SH-SY5Y (cell line): ENCODE data around the gene P4HB.

Experiments used
- GATA2 ChIP-seq: IDR thresholded peaks from 2 replicates; pipeline ENCODE4 v1.6.1; 2011; ENCODE audit warnings: mild to moderate bottlenecking, low read depth, low read length
- GATA3 ChIP-seq: IDR thresholded peaks from 2 replicates; pipeline ENCODE4 v1.6.1; 2011; ENCODE audit warnings: low read depth, mild to moderate bottlenecking, low read length, moderate library complexity

Gene P4HB

DNA sequence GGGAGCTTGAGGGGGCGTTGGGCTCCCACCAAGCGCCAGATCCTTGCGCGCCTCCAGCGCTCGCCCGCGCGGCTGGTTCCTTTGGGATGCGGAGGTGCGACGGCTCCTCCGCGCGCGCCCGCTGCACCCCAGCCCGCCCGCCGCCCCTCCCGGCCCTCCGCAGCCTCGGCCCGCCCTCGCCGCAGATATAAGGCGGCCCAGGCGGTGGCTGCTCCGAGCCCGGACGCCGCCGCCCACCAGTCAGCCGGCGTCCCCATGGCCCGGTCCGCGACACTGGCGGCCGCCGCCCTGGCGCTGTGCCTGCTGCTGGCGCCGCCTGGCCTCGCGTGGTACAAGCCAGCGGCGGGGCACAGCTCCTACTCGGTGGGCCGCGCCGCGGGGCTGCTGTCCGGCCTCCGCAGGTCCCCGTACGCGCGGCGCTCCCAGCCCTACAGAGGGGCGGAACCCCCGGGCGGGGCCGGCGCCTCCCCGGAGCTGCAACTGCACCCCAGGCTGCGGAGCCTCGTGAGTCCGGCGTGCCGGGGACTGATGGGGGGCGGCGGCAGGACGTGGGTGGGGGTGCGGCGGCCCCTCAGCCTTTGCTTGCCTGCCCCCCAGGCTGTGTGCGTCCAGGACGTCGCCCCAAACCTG lies 41.8 kb upstream of the P4HB start, which contains the start of gene NPB:
Gene NPB, plus strand, starts transcription at position 216 of the 630 bp plus-strand sequence. Its CDS starts 40 bp downstream, at position 256.
- TF ChIP-seq GATA2 (no peak), GATA3 (no peak)

DNA sequence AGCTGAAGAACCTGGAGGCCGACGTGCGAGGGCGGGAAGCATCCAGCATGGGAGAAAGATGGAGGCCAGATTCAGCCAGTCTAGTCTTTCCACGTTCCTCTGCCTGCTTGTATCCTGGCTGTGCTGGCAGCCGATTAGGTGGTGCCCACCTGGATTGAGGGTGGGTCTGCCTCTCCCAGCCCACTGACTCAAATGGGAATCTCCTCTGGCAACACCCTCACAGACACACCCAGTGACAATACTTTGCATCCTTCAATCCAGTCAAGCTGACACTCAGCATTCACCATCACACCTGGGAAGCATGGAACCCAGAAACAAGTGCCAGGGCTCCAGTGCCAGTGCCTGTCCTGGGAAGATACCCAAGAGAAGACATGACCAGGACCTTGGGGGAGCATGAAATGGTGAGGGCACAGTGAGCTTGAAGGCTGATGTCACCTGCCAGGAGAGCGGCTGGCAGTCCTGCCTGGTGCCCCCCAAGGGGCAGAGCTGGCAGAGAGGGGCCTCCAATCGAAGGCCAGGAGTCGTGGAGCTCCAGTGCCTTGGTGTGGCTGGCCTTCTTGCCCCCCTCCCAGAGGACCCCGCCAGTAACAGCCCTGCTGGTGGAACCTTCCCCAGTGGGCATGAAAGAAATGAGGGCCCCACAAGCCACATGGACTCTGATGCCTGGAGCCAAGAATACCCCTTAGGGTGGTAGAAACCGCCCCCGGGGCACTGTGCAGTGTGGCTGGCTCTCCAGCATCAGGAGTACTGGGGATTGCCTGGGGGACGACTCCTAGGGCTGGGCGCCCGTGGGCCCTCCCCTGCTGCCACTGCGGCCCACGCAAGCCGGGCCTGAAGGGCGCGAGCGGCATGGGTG lies 41.1 kb upstream of the P4HB start:
- TF ChIP-seq GATA2 = no peak
- TF ChIP-seq GATA3 = no peak

DNA sequence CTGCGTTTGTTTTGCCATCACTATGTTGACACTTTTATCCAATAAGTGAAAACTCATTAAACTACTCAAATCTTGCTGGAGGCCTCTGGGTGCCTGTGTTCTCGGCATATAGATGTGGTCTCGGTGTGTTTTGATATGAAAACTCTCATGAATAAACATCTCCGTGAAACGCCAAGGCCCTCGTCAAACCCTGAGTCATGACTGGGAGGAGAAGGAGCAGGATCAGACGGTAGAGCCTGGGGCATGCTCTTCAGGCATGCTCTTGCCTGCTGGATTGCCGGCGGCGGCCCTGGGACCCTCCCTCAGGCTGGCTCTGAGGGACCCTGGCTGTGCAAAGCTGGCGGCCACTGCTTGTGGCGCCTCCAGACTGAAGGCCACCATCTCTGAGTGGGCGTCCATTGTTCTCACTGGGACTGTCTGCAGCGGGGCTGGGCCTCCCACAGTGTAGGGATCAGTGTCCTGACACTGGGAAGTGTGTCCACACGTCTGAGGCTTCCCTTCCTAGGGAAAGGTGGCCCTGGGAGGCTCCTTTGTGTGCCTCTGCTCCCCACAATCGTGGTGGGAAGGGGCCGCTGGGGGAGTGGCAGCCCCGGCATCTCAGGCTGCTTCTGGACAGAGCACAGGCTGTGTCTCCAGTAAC lies 40.0 kb upstream of the P4HB start:
- no peak for TF ChIP-seq GATA3
- TF ChIP-seq GATA2 = no peak

DNA sequence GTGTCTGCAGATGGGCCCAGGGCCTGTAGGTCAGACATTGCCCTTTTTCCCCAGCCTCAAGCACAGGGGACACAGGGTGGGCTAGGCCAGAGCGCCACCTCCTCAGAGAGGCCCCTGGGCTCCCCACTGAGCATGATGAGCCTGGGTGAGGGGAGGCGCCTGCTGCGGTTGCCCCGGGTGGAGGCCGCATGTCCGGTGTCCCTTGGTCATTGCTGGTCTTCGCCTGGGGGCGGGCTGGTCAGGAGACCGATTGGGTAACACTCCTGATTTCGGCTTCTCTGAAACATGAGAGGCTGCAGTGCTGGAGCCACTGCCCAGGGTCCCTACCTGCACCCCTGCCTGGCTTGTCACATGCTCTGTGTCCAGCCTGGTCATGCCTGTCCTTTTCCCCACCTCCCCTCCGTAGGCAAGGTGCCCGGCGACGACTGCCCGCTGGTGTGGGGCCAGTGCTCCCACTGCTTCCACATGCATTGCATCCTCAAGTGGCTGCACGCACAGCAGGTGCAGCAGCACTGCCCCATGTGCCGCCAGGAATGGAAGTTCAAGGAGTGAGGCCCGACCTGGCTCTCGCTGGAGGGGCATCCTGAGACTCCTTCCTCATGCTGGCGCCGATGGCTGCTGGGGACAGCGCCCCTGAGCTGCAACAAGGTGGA lies 39.3 kb upstream of the P4HB start:
- TF ChIP-seq GATA3 (no peak), GATA2 (no peak)

DNA sequence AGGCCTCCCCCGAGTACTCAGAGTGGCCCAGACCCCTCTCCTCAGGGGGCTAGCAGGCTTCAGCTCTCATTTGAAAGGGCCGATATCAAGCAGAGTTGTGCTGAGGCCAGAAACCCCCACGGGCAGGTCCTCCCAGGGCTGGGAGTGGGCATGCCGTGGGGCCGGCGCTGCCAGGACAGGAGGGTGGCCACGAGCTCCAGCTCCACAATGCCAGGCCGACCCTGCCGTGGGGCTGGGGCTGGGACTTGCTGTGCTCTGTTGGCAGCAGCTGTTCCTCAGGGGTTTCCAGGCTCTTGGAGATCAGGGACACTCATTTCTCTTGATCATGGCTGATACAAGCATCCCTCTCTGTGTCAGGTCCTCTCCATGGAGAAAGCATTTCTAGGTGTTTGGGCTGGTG lies 38.5 kb upstream of the P4HB start:
- no peak for TF ChIP-seq GATA2
- TF ChIP-seq GATA3 = no peak

DNA sequence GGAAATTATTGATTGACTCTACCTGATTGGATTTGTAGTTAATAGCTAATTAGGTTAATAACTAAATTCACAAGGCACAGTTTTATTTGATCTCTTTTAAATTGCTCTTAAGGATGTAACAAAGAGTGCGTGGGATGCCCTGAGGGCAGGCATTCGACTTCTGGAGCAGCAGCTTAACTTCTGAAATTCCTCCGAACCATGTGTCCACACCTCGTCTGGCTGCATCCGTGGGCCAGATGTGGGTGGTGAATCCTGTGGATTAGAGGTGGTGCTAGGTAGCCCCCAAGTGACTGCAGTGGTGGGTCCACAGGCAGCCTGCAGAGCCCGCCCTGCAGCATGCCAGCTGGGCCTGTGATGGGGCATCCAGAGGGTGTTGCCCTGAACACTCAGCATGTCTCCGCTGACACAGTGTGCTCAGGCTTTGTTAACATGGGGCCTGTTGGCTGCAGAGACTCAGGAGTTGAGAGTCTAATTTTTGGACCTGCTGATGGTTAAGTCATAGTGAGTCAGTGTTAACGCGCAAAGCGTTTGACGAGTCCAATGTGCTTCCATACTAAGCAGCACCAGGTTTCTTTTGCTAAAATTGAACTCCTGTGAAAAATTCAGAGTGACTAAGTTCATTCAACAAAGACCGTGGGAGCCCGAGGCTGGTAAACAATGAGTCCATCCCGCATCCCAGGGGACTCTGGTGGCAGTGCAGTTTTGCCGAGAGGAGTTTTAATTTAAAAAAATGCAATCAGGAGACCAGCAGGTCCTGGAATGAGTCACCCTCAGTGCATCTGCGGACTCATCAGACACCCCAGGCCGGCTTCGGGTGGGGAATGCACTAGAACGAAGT lies 37.9 kb upstream of the P4HB start:
- TF ChIP-seq GATA2 (no peak), GATA3 (no peak)

DNA sequence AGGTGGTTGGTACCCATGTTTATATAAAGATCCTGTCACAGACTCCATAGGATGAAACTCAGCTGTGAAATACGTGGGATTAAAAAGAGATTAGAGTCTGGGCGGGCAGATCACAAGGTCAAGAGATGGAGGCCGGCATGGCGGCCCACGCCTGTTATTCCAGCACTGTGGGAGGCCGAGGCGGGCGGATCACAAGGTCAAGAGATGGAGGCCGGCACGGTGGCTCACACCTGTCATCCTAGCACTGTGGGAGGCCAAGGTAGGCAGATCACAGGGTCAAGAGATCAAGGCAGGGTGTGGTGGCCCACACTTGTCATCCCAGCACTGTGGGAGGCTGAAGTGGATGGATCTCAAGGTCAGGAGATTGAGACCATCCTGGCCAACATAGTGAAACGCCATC lies 35.1 kb upstream of the P4HB start:
- TF ChIP-seq GATA3 (no peak), GATA2 (no peak)

DNA sequence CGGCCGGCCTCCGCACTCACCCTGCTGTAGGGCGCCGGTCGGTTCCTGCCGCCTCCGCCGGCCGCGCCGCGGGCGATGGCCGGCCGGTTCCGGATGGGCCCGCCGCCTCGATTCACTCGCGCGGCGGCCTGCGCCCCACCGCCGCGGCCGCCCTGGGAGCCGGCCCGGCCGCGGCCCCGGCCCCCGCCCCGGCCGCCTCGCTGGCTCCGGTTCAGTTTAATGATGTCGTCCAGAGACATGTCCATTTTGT lies 30.9 kb upstream of the P4HB start:
- no peak for TF ChIP-seq GATA3
- no peak for TF ChIP-seq GATA2

DNA sequence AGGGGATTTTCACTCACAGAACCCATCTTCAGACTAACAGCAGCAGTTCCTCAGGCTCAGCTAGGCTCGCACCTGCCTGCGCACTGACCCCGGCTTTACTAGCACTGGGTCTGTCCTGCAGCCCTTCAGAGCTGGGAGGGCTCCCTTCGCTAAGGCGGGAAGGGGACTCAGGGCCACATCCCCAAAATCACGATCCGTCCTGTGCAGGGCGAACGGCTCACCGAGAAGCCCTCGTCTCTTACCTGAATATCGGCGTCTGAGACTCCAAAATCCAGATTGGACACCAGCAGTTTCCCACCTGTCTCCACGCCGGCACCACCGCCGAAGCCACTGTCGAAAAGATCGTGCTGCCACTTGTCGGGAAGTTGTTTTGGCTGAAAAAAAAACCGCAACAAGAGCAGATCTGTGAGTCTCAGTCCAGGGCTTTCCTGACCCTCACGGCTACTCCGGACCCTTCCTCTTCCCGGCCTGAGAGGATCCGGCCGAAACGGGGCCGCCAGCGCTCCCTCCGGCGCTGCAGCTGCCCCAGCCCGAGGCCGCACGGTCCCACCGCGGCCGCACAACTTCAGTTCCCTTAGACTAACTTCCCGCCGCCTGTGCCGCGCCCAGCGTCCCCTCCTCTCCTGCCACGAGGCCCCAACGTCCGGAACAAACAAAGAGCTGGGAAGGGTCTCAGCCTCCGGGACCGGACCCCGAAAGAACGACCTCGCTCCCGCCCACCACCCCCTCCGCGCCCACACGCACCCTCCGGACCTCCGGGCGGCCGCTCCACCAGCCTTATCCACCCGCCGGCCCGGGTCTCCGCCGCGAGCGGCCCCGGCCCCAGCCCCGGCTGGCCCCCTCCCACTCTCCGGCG lies 30.3 kb upstream of the P4HB start:
- TF ChIP-seq GATA3 (no peak), GATA2 (no peak)

DNA sequence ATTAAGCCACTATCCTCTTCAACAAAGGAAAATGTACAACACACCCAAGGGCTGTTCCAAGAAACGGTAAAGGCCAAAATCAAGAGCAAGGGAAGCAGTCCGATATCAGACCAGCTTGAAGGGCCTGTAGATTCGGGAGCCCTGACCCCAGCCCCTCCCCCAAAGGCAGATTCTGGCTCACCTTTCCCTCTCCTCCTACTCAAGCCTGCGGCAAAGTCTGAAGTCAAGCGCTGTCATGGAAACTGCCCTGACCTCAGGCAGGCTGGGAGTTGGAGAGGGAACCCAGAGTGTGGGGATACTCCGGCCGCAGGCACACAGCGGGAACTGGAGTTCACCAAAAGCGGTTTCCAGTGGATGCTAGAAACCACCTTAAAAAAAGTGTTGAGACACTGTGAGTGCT lies 29.3 kb upstream of the P4HB start:
- TF ChIP-seq GATA2 = no peak
- TF ChIP-seq GATA3 = no peak

DNA sequence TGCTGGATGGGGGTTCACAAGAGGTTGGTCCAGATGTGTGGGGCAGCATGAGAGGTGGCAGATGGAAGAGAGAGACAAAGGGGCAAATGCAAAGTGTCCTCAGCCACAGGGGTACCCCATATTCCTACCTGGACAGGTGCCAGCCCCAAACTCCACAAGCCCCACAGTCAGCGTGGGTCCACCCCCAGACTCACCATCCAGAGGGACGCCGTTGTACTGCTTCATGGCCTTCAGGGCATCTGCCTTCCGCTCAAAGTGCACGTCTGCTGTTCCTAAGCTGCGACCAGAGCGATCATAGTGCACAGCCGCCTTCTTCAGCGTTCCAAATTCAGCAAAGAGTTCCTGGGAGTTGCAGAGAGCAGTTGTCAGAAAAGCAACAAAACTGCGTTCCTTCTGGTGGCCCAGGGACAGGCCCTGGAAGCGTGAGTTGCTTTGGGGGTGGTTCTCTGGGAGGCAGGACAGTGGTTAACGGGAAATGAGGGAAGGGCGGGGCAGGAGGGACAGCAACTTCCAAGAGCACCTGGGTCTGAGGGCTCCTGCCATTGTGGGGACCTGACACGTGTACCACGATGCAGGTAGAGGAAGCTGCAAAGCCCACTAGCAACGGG lies 28.8 kb upstream of the P4HB start:
- no peak for TF ChIP-seq GATA3
- TF ChIP-seq GATA2 = no peak
